Keratinocyte (primary cell): Measurements from ENCODE around the gene DTX3. TPM values are rescaled to one million over a fixed set of nuclear protein-coding genes. Genes with fewer than 3 reads are reported as not detected.

Experiments used
- DNase-seq: peaks from one replicate; pipeline ENCODE4 v3.0.0-alpha.2; 2011; ENCODE audit warnings: low read depth, missing footprints, low spot score
- FAIRE-seq: peaks from 2 replicates; lab custom pipeline; 2011; peaks lifted over from hg19 to GRCh38; lab: Jason Lieb, UNC
- H2AFZ ChIP-seq: 2 replicates; pipeline ENCODE4 v1.6.0; 2012; ENCODE audit warnings: low read length, control low read depth, inconsistent platforms; ENCODE audit not compliant: control insufficient read depth
- H3K27ac ChIP-seq: 2 replicates; pipeline ENCODE4 v1.5.1; 2011; ENCODE audit warnings: low read length; ENCODE audit not compliant: control insufficient read depth, insufficient read depth
- H3K27me3 ChIP-seq: 3 replicates; pipeline ENCODE4 v1.6.0; 2011; ENCODE audit warnings: low read length; ENCODE audit not compliant: control insufficient read depth, insufficient read depth; ENCODE audit errors: extremely low read depth
- H3K36me3 ChIP-seq, 2 experiments: 2 replicates in 1 of 2; 3 replicates in 1 of 2; pipeline ENCODE4 v1.5.1; 2011; ENCODE audit warnings: low read length in 2 of 2, mild to moderate bottlenecking in 1 of 2; ENCODE audit not compliant: control insufficient read depth in 2 of 2, insufficient read depth in 2 of 2; ENCODE audit errors: extremely low read depth in 1 of 2
- H3K4me1 ChIP-seq: 3 replicates; pipeline ENCODE4 v1.5.1; 2011; ENCODE audit warnings: low read length; ENCODE audit not compliant: control insufficient read depth, insufficient read depth; ENCODE audit errors: extremely low read depth
- H3K4me2 ChIP-seq: 3 replicates; pipeline ENCODE4 v1.6.0; 2011; ENCODE audit warnings: low read depth, low read length; ENCODE audit not compliant: control insufficient read depth, insufficient read depth; ENCODE audit errors: extremely low read depth
- H3K4me3 ChIP-seq, 3 experiments: fragments of 200-600 bp in 1 of 3; sonication (generic) in 1 of 3; 2 replicates in 2 of 3; 3 replicates in 1 of 3; pipeline ENCODE4 v1.5.1; 2011 to 2016; ENCODE audit warnings: low read length in 3 of 3, mild to moderate bottlenecking in 3 of 3, control low read depth in 2 of 3, inconsistent platforms in 1 of 3, low read depth in 1 of 3, mixed read lengths in 1 of 3, mixed run types in 1 of 3, moderate library complexity in 1 of 3; ENCODE audit not compliant: control insufficient read depth in 2 of 3, insufficient read depth in 2 of 3; ENCODE audit errors: extremely low read depth in 1 of 3
- H3K79me2 ChIP-seq: 2 replicates; pipeline ENCODE4 v1.6.0; 2012; ENCODE audit warnings: low read length; ENCODE audit not compliant: control insufficient read depth, insufficient read depth
- H3K9ac ChIP-seq: 3 replicates; pipeline ENCODE4 v1.6.0; 2011; ENCODE audit warnings: low read length; ENCODE audit not compliant: control insufficient read depth, insufficient read depth; ENCODE audit errors: extremely low read depth
- H3K9me1 ChIP-seq: 3 replicates; pipeline ENCODE4 v1.6.0; 2011; ENCODE audit warnings: low read length; ENCODE audit not compliant: control insufficient read depth, insufficient read depth; ENCODE audit errors: extremely low read depth
- H3K9me3 ChIP-seq: 2 replicates; pipeline ENCODE4 v1.5.1; 2012; ENCODE audit warnings: low read depth, low read length; ENCODE audit not compliant: control insufficient read depth
- H4K20me1 ChIP-seq: 3 replicates; pipeline ENCODE4 v1.6.0; 2011; ENCODE audit warnings: low read length; ENCODE audit not compliant: control insufficient read depth, insufficient read depth; ENCODE audit errors: extremely low read depth
- EZH2 ChIP-seq: IDR thresholded peaks from one replicate; pipeline ENCODE4 v1.6.1; 2012; ENCODE audit warnings: inconsistent platforms, mild to moderate bottlenecking, low read length, moderate library complexity
- dilution Hi-C: fragments of 300-500 bp; cut with MboI; formaldehyde crosslinking; loops from one replicate; pipeline ENCODE4 v1.7.0; 2020; ENCODE audit warnings: low sequenced_read_pairs; ENCODE audit not compliant: extremely low pct_ligation_motif_present
- polyA plus RNA-seq, 5 experiments: library from polyadenylated mRNA; depleted of rRNA in 3 of 5; stranded (reverse) in 3 of 5; stranded (forward) in 1 of 5; unstranded in 1 of 5; fragments of >200 nt; gene quantifications; 1 replicate in 1 of 5; 2 replicates in 3 of 5; 3 replicates in 1 of 5; pipeline versions ENCODE4 v1.2.1 to v1.2.3, GENCODE V29; 2011 to 2012; ENCODE audit warnings: missing spikeins in 2 of 5, low read depth in 1 of 5, low replicate concordance in 1 of 5
- TF ChIP-seq, protein P1 (sequence below), 3 experiments: IDR thresholded peaks in 1 of 3; conservative IDR thresholded peaks in 1 of 3; optimal IDR thresholded peaks in 1 of 3; 2 replicates in 2 of 3; 3 replicates in 1 of 3; pipeline versions ENCODE3 to v1.5.1; 2011; ENCODE audit warnings: low read length in 3 of 3, mild to moderate bottlenecking in 3 of 3, moderate library complexity in 2 of 3, control low read depth in 1 of 3, inconsistent platforms in 1 of 3; ENCODE audit not compliant: insufficient read depth in 2 of 3; ENCODE audit errors: extremely low read depth in 1 of 3

DTX3 gene
- polyA plus RNA-seq, 1 donor (not counting 4 experiments of a cell fraction or from before 2014, with no cell fraction given): 2.6 TPM

DNA sequence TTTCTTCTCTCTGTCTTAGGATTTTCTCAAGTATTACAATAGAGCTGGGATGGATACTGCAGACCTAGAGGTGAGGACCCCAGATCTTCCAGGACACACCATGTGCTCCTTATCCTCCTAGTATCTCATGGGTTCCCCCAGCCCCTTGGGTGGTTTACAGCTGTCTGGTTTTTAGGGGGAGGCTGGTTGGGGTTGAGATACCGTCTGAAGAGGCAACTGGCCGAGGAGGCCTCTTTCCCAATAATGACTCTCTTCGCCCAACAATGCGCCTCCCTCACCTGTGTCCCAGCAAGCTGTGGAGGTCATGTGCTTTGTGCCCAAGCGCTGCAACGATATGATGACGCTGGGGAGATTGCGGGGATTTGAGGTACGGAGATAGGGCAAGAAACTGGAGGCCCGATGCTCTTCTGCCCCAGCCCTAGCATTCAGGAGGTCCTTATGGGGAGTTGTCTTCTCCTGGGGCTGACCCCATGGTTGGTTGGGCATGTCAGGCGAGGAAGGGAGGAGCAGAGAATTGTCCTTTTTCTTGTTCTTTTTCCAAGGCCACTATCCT, 10.4 kb downstream of the DTX3 start:
- dilution Hi-C loops: no loop called here
- H3K9me3 ChIP-seq: no peaks in the 10 kb centered on the region
- no peaks in the 10 kb centered on the region for H3K79me2 ChIP-seq
- no peaks in the 10 kb centered on the region for H4K20me1 ChIP-seq
- H3K4me2 ChIP-seq: no peak overlapping the region
- H3K4me1 ChIP-seq: peaks cover 5% of the 10 kb centered on the region
- H3K36me3 ChIP-seq: no peaks in the 10 kb centered on the region
- DNase-seq (no peak), FAIRE-seq (no peak)
- H3K4me3 ChIP-seq: no peak overlapping the region
- peaks cover 72% of the 10 kb centered on the region for H3K27me3 ChIP-seq
- no peak overlapping the region for H2AFZ ChIP-seq
- no peak overlapping the region for H3K27ac ChIP-seq
- TF ChIP-seq EZH2: no peak
- TF ChIP-seq, protein P1, sequence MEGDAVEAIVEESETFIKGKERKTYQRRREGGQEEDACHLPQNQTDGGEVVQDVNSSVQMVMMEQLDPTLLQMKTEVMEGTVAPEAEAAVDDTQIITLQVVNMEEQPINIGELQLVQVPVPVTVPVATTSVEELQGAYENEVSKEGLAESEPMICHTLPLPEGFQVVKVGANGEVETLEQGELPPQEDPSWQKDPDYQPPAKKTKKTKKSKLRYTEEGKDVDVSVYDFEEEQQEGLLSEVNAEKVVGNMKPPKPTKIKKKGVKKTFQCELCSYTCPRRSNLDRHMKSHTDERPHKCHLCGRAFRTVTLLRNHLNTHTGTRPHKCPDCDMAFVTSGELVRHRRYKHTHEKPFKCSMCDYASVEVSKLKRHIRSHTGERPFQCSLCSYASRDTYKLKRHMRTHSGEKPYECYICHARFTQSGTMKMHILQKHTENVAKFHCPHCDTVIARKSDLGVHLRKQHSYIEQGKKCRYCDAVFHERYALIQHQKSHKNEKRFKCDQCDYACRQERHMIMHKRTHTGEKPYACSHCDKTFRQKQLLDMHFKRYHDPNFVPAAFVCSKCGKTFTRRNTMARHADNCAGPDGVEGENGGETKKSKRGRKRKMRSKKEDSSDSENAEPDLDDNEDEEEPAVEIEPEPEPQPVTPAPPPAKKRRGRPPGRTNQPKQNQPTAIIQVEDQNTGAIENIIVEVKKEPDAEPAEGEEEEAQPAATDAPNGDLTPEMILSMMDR (optimal IDR thresholded peaks at IDR 0.05 in 1 of 3, IDR thresholded peaks at IDR 0.05 in 1 of 3, conservative IDR thresholded peaks at IDR 0.05 in 1 of 3; ENCODE audit: extremely low read depth in 1 of 3, insufficient read depth in 2 of 3, low read length in 3 of 3): no peak
- H3K9me1 ChIP-seq: no peaks in the 10 kb centered on the region
- H3K9ac ChIP-seq: no peak overlapping the region

DNA sequence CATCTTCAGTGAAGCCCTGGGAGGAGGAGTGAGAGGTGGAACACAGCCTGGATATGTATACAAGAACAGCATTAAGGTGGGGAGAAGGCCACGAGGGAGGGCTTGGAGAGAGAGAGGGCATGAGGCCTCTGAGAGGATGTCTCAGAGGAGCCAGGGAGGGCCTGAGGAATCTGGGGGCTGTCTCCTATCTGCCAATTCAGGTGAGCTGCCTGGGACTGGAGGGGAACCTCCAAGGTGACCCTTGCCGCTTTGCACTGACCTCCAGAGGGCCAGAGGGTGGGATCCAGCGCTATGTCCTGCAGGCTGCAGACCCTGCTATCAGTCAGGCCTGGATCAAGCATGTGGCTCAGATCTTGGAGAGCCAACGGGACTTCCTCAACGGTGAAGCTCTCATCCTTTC, 11.0 kb downstream of the DTX3 start:
- Histone ChIP-seq H3K27ac (no peak overlapping the region), H3K27me3 (peaks cover 73% of the 10 kb centered on the region), H3K9ac (no peak overlapping the region), H4K20me1 (no peaks in the 10 kb centered on the region), H3K4me1 (peaks cover 6% of the 10 kb centered on the region), H3K4me2 (no peak overlapping the region), H3K9me3 (no peaks in the 10 kb centered on the region), H2AFZ (no peak overlapping the region), H3K4me3 (no peak overlapping the region), H3K9me1 (no peaks in the 10 kb centered on the region), H3K36me3 (no peaks in the 10 kb centered on the region), H3K79me2 (no peaks in the 10 kb centered on the region)
- DNase-seq (no peak), FAIRE-seq (no peak)
- dilution Hi-C loops: no loop called here
- TF ChIP-seq EZH2: no peak
- TF ChIP-seq, protein P1 (optimal IDR thresholded peaks at IDR 0.05 in 1 of 3, IDR thresholded peaks at IDR 0.05 in 1 of 3, conservative IDR thresholded peaks at IDR 0.05 in 1 of 3; ENCODE audit: extremely low read depth in 1 of 3, insufficient read depth in 2 of 3, low read length in 3 of 3): no peak
